Glomerular visceral epithelial cell (primary cell): ENCODE data around the gene HS6ST2.

Experiments
- DNase-seq: peaks from one replicate; pipeline ENCODE4 v3.0.0-alpha.2; 2016; ENCODE audit errors: extremely low spot score

Gene HS6ST2

DNA sequence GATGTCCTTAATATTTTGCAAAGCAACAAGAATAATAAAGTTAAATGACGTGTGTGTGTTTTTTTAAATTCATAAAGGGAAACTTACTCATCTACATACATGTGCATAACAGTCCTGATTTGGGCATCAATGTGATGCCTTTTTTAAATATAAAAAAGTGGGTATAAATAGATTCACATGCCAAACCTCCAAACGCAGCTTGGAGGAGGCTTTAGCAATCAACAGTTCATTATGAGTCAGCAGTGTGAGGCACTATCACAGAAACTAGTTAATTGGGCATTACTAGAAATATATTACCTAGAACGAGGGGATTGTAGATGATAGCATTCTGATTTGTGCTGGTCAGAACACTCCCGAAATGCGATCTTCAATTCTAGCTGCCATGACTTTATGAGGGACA is 115.1 kb downstream of the HS6ST2 start:
- no peak for DNase-seq

DNA sequence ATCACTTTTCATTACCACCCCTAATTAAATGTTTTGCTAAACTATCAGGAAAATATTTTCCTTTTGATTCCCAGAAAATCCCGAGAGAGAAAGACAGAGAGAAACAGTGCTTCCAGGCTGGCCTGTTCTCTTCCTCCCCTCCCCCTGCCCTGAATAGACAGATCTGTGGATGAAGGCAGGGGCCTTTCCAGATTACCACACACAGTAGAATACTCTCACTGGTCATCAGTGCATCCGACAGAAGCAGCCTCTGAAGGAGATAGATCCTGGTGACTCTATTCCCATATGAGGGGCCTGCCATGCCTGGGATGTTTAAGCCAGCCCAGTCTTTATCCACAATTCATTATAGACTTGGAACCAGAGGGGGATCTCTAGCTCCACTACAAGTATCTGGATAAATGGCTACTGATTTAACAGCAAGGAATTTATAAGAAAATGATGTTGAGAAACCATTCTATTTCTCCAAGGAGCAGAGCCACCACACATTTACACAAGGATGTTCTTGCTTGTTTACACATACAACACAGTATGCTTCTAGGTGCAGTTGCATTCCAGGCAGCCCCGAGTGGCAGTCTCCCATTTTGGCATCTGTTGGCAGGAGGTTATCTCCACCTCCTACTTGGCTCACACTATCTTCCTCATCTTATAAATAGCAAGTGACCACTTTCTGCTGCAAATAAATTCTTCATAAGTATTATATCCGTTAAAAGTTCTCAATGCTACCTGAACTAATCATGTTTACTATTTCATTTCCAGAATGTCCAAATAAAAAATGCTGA is 115.8 kb downstream of the HS6ST2 start:
- no peak for DNase-seq

DNA sequence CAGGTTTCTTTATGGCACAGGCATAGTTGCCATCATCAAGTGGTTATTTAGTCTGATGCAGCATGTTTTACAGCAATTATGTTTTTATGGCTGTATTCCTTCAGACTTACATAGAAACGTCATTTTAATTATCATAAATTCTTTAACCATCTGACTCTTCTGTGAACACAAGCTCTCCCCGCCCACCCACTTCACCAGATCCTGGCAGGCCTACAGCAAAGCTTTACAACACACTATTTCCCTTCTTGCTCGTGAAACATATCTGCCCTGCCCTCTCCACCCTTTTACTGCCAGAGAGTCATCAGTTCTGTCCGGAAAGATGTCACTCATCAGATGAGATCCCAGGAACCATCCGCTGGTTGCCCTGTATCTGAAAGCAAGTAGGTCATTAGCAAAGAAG is 120.5 kb downstream of the HS6ST2 start:
- no peak for DNase-seq

DNA sequence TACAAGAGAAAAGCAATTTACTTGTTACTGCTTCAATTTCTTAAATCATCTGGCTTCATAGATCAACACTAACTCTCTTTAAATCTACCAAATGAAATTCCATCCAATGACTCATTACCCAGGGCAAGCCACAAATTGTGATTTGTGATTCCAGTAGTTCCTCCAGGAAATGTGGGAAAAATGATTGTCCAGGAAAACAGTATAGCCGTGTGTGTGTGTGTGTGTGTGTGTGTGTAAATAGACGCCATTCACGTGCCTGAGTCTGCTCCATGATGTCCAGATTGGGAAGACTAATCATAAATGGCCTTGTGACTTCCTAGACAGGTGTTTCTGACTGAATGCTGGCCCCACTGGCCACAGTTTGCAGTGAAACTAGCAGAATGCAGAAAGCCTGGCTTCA is 121.3 kb downstream of the HS6ST2 start:
- no peak for DNase-seq

DNA sequence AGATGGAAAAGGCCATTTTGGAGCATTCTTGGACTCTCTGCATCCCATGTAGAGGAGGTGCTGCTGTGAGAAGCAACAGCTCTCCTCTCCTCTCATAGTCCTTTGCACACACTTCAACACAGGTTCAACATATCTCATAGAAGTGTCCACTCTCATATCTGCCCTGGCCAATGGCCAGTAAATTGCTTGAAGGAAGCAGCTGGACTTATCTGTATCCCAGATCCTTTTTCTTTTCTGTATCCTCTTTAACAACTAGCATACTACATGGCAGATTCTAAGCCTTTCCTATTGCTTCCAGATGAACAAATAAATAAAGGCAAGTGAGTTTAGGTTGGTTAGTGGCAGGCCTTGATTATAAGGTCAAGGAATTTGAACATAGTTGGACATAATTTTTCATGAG is 122.0 kb downstream of the HS6ST2 start:
- no peak for DNase-seq

DNA sequence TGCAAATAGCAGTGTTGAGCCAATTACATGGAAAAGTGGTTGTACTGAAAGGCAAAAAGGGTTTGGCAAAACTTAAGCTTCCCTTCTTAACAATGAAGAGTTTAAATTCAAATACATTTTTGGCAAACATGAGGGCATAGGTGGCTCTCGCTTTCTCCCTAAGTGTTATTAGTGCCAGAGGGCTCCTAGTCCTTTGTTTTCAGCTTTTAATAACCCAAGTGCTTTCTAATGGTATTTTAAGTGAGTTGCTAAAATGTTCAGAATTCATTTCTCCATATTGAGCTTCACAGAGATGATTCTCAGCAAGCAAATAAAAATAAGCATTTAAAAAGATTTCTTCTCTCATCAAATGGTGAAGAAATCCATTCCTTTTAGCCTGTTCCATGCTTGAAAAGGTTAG is 123.7 kb downstream of the HS6ST2 start:
- DNase-seq = no peak

DNA sequence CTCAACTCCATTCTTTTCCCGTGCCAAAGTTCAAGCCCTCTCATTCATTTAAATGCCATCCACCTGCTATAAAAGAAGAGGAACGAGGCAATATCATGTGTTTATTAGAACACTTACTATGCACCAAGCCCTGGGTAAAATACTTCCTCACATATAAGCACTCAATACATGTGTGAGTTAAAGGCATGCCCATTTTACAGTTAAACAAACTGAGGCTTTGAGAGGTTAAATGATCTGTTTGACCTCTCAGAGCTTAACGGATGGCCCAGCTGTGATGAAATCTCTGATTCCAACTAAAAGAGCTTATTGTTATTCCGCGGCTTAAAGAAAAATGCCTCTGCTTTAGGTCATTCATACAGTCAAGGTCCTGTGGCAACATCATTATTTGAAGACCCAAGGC is 124.3 kb downstream of the HS6ST2 start:
- DNase-seq = no peak

DNA sequence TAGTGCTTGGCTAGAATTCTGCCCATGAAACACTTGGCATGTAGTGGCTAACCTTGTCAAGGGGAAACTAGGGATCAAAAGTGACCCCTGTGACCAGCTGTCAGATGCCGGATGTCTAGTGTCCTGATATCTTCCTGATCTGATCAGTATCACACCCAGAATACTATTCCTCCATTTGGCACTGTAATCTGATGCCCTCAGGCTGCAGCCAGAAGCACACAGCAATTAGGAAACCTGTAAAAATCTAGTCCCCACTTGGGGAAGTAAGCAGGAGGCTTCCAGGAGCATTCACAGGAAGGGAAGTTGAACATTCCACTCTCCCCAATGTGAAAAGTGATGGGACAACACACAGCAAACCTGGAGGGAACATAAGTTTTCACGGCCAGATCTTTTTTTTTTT is 125.1 kb downstream of the HS6ST2 start:
- DNase-seq = no peak

DNA sequence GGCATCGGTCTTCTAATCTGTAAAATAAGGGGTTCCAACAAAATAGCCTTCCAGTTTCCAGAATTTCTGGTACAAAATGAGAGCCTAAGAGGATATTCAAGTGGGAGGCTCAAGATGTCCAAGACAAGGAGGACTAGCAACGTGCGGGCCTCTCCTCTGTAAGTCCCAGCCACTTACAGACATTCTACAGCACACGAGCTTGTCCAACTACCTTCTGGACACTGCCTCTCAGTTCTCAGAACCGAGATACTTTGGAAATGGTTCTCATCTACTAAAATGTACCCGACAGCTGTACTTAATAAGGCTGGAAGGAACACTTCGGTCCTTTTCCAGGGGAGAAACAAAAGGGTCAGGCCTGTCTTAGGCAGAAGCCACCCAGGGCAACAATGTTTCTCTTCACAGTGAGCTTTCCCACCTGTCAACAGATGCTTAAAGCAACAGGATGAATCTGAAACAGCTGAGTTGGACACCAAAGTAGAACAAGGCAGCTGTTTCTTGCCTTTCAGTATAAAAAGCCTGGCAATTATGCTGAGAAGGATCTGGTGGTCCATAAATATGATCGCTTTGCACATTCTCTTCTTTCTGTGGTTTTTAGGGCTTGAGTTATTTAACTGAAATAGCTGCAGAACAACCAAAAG is 127.0 kb downstream of the HS6ST2 start:
- DNase-seq = no peak

DNA sequence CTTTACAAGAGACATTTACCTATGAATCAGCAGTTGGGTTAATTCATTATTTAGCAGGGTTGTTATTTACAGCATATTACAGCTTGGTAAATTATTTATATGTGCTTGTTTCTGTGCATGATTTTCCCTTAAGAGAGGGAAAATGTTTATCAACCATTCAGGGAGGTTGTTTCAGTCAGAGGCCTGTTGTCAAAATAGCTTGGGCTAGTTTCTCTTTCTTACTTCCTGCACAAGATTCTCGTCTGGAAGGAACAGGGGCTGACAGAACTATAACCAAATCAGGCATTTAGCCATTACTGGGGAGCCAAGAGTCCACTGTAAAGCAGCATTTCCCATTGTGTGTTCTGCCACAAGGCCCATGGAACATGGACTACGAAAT is 135.8 kb downstream of the HS6ST2 start:
- DNase-seq = no peak

DNA sequence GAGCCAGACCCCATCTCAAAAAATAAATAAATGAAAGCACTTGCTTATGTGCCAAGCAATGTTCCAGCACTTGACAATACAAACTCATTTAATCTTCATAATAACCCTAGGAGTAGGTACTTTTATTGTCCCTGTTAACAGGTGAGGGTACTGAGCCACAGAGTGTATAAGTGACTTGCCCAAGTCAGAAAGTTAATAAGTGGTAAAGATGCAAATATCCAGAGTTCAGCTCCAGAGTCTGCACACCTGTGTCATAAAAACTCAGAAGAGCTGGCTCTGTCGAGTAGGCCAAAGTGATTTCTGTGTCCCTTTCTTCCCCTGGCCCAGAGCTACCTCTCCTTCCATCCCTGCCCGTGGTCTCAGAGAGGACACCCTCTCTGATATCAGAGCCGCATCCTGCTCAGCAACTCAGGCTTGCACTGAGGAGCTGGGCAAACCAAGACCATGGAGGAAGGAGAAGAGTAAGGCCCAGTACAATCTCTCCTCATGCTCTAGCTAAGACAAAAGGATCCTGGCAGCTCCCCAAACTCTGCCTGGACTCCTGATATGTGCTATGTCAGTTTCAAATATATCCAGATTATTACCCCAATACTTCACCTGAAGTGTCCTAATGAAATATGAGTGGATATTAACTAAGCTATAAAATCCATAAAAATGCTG is 136.3 kb downstream of the HS6ST2 start:
- no peak for DNase-seq

DNA sequence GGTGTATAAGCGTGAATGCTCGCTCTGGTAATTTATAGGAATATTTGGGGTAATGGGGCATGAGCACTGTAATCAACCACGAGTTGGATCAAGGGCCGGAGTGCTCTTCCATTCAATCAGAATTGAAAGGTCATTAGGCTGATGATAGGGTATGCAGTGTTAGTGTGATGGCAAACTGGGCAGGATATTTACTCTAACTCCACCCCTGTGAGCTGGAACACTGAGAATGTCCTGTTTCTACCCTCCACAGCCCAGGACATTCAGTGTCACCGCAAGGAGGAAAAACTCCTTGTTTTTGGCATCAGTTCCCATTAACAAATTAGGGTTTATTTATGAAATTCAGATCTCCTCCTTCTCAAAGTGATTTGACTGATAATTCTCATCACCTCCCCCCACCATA is 137.8 kb downstream of the HS6ST2 start:
- no peak for DNase-seq

DNA sequence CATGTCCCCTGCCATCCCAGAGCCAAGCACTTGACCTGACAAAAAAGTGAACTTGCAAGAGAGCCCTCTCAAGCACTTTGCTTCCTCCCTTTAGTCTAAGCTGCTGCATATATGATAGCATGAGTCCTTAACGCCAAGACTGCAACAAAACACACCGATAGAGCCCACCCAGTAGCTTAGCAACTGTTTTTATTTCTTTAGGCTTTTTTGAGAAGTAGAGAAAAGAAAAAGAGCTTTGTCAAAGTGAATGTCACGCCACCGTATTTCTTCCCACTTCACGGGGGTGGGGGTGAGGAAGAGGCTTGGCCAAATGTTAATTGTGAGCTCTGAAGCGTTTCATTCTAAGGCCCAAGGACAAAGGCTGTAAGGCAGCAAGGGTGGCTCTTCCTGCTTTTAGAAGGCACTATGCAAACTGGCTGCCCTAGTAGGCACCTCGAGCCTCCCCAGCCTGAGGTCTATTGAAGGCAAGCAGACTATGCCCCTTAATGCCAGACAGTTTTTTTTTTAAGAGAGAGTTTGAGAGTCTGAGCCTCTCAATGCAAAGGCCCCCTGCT is 138.6 kb downstream of the HS6ST2 start:
- no peak for DNase-seq

DNA sequence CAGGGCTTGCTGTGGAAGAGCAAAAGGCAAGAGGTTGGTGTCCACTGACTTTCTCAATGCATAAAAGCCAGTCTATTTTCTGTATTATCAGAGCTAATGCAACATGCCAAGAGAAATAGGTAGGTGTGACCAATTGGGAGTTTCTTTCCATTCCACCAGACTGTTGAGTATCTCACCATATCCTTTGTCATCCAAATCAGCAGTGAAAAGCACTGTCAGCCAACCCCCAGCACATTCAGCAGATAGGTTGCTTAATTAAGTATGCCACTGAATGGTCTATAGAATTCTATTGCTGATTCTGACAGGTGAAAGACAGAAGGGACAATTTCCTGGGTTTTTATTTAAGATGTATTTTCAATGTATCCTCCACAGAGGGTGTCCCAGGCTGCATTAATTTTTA is 139.8 kb downstream of the HS6ST2 start:
- no peak for DNase-seq

DNA sequence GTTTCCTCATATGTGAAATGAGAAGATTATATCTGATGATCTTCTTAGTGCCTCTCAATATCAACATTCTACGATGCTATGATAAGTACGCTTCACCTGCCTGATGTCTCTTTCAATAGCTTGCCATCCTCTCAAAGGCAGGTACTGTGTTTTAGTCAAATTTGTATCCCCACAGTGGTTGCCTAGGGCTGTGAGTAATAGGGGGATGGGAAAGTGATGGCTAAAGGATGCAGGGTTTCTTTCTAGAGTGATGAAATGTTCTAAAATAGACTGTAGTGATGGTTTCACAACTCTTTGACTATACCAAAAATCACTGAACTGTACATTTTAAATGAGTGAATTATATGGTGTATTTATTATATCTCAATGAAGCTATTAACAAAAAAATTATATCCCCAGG is 142.8 kb downstream of the HS6ST2 start:
- DNase-seq = no peak

DNA sequence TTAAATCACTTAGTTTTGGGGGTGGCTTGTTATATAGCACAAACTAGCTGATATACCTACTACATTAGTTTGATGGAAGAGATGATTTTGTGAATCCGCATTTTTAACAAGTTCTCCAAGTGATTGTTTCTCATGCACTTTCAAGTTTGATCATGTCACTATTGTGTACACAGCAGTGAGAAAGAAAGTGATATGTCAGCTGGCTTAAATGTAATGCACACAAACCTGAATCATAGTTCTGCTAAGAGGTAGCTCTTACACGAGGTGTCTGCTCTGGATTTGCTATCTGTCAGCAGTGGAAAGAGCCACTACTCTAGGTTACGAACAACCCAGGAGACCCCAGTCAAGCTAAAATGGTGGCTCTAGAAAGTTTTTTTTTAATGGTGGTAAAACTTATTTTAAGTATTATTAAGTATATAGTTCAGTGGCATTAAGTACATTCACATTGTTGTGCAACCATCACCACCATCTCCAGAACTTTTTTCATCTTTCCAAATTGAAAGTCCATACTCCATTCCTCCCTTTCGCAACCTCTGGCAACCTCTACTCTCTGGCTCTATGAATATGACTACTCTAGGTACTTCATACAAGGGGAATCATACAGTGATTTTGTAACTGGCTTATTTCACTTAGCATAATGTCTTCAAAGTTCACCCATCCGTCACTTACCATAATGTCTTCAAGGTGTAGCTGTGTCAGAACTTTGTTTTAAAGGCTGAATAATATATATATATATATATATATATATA is 147.3 kb downstream of the HS6ST2 start:
- DNase-seq = no peak

DNA sequence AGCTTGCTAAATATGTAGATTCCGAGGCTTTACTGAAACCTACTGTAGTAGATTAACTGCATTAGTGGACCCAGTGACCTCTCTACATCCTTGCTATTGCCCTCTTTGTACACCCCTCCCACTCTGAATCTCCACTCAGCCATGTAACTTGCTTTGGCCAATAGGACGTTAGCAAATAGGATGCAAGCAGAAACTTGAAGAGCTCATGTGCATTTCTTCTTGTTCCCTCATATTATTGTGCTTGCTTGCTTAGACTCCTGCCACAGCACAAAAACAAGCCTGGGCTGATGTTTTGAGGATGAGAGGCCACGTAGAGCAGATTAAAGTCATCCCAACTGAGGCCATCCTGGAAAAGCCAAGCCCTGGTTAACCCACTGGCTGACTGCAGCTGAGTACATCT is 147.9 kb downstream of the HS6ST2 start:
- no peak for DNase-seq

DNA sequence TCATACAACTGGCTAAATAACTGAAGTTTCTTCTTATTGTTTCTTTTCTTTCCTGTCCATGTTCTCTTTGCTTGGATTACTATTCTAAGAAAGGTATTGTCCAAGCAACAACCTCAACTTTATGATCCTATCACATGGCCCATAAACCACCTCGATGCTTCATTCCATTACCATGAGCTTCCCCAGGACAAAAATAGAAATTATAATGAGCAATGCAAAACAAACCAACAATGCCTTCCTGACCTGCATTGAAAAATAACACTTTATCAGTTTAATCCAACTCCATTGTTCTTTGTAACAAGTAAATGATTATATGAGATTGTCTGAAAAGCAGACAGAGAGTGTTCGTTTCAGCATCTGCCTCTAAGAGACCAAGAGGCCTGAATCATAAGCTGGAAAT is 148.8 kb downstream of the HS6ST2 start:
- no peak for DNase-seq

DNA sequence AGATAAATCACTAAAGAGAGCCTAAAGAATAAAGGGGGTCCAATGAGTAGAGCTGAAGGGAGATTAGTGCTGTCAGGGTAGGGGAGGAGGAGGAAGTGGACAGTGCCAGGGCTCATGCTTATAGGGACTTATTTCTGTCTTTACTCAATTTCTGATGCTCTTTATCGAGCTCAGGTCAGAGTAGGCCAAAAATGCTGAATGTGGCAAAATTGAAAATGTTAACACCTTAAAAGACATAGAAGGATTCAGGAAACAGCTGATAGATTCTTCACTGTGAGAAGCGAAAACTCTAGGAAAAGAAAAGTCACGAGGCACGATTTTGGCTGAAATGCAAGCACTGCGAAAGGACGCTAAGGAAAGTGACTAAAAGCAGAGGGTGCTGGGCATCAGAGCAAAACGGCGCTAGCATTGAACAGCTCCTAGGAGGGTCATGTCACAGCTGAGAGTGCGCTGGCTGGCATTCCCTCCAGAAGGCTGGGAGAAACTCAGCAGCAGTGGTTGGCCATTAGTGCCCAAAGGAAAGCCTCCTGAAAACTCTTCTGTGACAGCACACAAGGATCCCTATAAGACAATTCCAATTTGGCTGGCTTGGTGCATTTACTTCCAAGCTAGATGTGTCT is 150.9 kb downstream of the HS6ST2 start:
- no peak for DNase-seq

DNA sequence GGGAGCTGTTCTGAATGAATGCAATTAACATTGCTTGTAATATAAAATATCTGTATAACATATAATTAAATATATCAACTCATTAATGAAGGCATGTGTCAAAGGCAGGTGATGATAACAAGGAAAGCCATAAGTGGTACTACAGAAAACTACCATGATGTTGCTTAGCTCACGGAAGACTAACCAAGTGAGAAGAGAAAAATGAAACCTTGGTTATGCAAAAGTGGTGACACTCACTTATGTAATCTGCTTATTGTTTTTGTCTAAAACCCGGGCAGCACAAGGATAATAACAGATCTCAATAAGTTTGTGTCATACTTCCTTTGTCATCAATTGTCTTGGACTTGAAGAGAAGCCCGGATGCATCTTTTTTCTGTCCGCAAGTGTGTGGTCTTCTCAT is 156.4 kb downstream of the HS6ST2 start:
- DNase-seq = no peak

DNA sequence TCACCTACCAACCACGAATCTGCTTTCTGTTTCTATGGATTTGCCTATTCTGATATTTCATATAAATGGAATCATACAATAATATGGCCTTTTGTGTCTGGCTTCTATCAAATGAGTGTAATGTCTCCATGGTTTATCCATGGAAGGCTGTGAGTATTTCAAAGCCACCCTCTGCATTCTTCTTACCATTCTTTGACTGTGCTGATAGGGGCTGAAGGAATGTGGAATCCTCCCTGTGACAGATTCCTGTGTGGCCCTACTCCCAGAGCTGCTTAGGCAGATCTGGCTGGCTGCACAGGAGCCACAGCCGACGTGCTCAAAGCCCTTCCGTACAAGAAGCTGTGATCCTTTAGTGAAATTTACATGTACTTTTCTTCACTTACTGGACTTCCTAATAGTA is 163.2 kb downstream of the HS6ST2 start:
- DNase-seq = no peak

DNA sequence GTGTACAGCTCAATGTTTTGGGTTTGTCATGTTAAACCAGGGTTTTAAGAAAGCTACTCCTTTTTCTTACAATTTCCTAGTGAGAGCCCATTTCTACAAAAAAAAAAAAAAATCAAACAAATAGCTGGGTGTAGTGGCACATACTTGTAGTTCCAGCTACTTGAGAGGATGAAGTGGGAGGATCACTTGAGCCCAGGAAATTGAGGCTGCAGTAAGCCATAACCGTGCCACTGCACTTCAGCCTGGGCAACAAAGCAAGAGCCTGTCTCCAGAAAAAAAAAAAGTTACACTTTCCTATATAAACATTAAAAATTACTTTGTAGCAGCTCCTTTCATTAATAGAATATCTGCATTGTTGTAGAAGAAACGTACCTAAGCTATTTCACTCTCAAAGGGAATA is 166.7 kb downstream of the HS6ST2 start:
- DNase-seq = no peak
